Kidney glomerular epithelial cell (primary cell): ENCODE results near the gene PIGU.

Source experiments
- DNase-seq: peaks from one replicate; lab custom pipeline; 2025; lab: John Stamatoyannopoulos, UW

Gene PIGU

GRCh38 chr20:34557936-34558319, 119.0 kb downstream of the PIGU start:
- no peak for DNase-seq

GRCh38 chr20:34553366-34553867, 123.5 kb downstream of the PIGU start:
- no peak for DNase-seq

GRCh38 chr20:34552569-34552968, 124.3 kb downstream of the PIGU start:
- DNase-seq, result no peak

GRCh38 chr20:34549929-34550305, 127.0 kb downstream of the PIGU start:
- DNase-seq, result no peak

- no peak for DNase-seq
These were observed 127.5 kb downstream of the PIGU start for GRCh38 chr20:34549291-34549928.

- no peak for DNase-seq
These were observed 128.9 kb downstream of the PIGU start for GRCh38 chr20:34547844-34548613.

- no peak for DNase-seq
These were observed 130.1 kb downstream of the PIGU start for GRCh38 chr20:34546751-34547181.

GRCh38 chr20:34544109-34544796, 132.6 kb downstream of the PIGU start:
- no peak for DNase-seq

- no peak for DNase-seq
These were observed 133.3 kb downstream of the PIGU start for GRCh38 chr20:34543463-34544056.

- no peak for DNase-seq
These were observed 134.5 kb downstream of the PIGU start for GRCh38 chr20:34542439-34542838.

GRCh38 chr20:34541917-34542316, 135.0 kb downstream of the PIGU start:
- DNase-seq, result no peak

- no peak for DNase-seq
These were observed 135.5 kb downstream of the PIGU start for GRCh38 chr20:34541264-34541901.

- DNase-seq, result no peak
These were observed 136.2 kb downstream of the PIGU start for GRCh38 chr20:34540596-34541263.

- no peak for DNase-seq
These were observed 137.1 kb downstream of the PIGU start for GRCh38 chr20:34539756-34540155.

- DNase-seq, result no peak
These were observed 138.2 kb downstream of the PIGU start for GRCh38 chr20:34538671-34539123.

GRCh38 chr20:34537651-34538050, 139.2 kb downstream of the PIGU start:
- no peak for DNase-seq

GRCh38 chr20:34536798-34537394, 140.0 kb downstream of the PIGU start:
- DNase-seq, result no peak

- no peak for DNase-seq
These were observed 141.0 kb downstream of the PIGU start for GRCh38 chr20:34535857-34536256.

GRCh38 chr20:34535301-34535840, 141.5 kb downstream of the PIGU start:
- DNase-seq, result no peak

- DNase-seq, result no peak
These were observed 142.3 kb downstream of the PIGU start for GRCh38 chr20:34534391-34535165.
